HG02840 (cell line): Measurements from ENCODE around the gene LRPAP1.
"Not testable (repeated sequence)": the region's sequence is repeated elsewhere in the genome, so short reads cannot be mapped to it uniquely, and the experiment has no call there.

Source experiments
- ATAC-seq: cut with Tn5 transposase; IDR thresholded peaks from one replicate; pipeline ENCODE4 v1.9.1; 2021; ENCODE audit warnings: mild to moderate bottlenecking, moderate library complexity, moderate number of reproducible peaks; ENCODE audit not compliant: unreplicated experiment, low FRiP score

LRPAP1 gene

DNA sequence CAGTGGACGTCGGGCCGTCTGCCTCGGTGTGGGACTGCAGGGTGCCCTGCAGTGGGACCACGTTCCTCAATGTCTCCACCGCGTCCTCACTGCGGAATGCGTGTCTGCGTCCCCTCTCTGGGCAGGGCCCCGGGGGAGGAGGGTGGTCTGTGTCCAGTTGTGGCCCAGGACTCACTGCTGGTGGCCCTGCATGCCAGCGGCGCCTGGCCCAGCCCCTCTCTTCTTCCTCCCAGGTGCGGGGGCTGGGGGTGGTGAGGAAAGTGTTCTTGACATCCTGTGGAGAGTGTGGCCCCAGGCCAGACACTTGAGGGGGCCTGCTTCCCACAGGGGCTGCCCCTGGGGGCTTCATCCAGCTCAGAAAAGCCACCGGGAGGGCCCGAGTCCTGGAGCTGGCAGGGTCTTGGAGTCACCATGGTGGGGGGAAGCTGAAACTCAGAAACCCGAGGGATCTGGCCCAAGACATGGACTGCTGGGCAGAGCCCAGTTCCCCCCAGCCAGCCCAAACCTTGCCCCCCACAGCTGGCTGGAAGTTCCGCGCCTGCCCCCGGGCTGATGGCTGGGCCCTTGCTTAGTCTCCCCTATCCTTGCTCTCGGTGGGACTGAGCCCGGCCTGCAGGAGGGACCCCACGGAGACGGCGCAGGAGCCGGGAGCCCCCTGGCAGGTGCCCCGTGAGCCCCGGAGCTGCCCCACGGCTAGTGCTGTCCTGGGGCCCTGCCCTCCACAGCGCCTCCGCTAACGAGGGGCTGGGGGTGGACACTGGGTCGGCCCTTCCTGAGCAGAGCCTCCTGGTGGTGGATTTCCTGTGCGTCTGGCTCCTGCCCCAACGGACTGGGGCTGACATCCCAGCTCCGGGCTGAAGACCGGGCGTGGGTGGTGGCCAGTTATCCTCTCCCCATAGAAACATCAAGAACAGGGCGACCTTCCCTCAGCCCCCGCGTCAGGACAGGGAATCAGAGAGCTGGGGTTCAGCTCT is 66.2 kb downstream of the LRPAP1 start:
- no peak for ATAC-seq

GRCh38 chr4:3464911-3465697 is 67.1 kb downstream of the LRPAP1 start:
- ATAC-seq = no peak

GRCh38 chr4:3464349-3464905 is 67.8 kb downstream of the LRPAP1 start:
- ATAC-seq = no peak

DNA sequence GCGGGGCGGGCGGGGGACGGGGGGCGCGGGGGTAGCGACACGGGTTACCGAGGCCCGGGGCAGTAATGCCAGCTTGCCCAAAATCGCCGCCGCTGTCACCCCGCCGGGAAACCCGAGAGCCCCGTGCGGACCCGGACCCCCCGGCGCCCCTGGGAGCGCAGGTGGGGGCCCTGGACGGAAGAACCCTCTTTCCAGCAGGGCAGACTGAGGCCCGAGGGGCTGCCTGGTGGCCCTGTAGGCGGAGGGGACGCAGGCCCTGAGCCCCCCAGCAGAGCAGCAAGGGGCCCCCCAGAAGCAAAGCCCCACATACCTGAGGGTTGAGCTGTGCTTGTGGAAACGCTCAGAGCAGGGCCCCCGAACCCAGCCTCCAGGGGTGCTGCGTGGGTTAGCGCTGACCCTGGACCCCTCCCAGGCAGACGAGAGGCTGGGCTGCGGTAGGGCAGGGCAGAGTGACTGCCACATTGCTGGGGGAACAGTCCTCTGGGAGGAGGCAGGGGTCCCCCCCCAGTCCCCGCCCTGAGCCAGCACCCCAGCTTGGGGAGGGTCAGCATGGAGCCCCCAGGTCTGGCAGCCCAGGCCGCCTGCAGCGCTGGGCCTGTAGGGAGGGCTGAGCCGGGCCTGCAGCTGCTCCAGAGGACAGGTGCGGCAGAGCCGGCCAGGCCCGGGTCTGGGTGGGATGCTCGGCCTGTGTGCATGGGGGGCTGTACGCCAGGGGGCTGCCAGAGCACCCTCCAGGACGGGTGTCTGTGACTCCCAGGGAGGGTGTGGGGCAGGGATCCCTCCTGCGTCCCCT is 68.5 kb downstream of the LRPAP1 start:
- no peak for ATAC-seq

- ATAC-seq = no peak
Observed at GRCh38 chr4:3462790-3463415, 69.3 kb downstream of the LRPAP1 start, which contains the start of gene DOK7. Gene DOK7, plus strand, starts transcription at chr4:3463306. Its CDS starts 70 bp downstream, at chr4:3463376.

DNA sequence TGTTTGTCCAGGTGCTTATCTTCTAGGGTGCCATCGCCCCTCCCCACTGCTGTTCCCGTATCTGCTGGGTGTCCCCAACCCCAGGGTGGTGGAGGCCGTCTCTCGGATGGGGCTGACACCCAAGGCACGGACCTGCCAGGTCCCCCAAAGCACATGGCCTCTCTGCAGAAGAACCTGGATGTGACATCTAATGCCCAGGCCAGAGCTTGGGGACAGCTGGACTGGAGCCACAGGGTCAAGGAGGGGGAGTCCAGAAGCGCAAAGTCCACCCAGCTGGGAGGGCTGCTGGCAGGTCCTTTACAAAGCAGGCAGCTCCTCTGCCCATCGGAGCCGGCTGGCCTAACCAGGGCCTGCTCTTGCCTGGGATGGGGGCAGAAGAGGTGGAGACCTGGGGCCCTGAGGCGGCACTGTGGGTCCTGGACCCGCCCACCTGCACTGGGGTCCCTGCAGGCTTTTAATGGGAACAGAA is 69.9 kb downstream of the LRPAP1 start:
- ATAC-seq = no peak

DNA sequence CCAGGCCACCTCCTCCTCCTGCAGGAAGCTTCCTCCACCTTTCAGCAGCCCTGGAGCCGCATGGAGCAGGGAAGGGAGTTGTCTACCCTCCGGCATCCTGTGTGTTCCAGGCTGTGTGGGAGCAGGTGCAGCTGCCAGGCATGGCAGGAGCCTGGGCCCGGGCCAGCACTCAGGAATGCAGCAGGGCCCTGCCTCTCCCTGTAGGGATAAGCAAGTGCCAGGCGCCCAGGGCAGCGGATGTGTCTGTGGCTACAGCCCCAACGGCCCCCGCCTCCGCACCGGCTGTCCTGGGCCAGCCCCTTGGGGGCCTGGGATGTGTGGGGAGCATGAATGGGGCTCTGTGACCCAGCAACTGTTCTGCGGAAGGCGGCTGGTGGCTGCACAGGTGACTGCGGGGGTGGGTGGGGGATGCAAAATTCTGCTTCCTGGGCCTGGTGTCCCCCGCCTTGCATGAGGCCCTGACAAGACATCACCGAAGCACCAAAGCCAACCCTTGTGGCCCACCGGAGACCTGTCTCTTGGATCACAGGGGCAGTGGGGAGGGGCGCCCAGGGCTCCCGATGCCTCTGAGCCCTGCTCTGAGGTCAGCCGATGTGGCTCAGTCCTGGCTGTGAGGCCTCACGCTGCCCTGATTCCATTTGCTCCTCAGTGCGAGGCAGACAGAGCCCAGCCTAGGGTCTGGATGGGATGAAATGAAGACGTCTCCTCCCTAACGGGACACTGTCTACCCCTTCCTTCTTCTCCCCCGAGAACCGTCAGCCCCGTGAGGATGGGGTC is 70.5 kb downstream of the LRPAP1 start:
- ATAC-seq = no peak

- no peak for ATAC-seq
Observed at GRCh38 chr4:3460926-3461325, 71.3 kb downstream of the LRPAP1 start.

DNA sequence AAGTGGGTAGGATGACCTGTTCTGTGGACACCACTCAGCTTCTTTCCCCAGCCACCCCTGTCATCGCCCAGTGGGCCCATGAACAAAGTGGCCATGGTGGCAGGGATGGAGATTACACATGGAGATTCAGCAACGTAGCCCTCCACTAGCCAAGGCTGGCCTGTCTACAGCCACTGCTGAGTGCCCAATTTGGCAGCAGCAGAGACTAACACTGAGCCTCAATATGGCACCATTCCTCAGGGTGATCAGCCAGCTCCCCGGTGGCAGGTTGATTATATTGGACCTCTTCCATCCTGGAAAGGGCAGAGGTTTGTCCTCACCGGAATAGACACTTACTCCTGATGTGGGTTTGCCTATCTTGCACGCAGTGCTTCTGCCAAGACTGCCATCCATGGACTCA is 73.1 kb downstream of the LRPAP1 start:
- ATAC-seq = not testable (repeated sequence)

DNA sequence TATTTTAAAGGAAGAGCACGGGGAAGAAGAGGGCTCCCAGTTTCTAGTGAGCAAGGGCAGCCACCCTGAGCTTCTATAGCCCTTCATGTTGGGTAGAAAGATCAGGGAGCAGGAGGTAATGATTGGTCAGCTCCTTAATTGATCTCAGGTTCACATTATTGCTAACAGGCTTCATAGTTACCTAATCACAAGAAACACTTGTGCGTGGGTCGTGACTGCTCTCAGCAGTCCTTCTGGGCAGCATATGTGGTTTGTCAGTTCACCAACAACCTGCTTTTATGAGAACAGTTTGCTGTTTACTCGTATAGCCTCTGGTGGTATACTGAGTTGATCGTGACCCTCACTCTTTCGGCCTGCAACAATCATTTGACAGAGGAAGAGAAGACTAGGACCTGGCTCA is 73.9 kb downstream of the LRPAP1 start:
- no peak for ATAC-seq

DNA sequence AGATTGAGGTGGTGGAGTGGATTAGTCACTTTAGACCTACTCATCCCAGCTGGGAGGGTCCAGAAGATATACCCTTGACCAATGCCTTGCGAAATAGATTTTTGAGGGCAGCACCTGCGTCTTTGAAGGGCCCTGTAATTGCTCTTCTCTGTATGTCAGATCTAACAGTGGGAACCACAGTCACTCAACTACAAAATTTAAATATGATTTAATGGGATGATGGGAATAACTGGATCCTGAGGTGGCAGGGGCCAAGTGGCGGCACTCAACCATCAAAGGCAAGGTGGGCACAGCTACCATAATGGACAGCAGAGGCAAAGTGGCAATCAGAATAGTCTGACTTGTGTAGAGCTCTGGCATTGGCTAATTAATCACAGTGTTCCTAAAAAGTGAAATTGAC is 76.6 kb downstream of the LRPAP1 start:
- ATAC-seq = not testable (repeated sequence)
